IPS DF 6.9 (cell line): ENCODE measurements around the gene FANCD2.
"Not testable (repeated sequence)": the region's sequence is repeated elsewhere in the genome, so short reads cannot be mapped to it uniquely, and the experiment has no call there.

Source experiments
- DNase-seq: peaks from one replicate; pipeline ENCODE4 v3.0.0-alpha.2; 2013; ENCODE audit warnings: low read depth, low spot score
- H3K27ac ChIP-seq: one replicate; pipeline ENCODE4 v1.5.1; 2013; ENCODE audit warnings: low read length, control low read depth
- H3K27me3 ChIP-seq: 2 replicates; pipeline ENCODE4 v1.6.1; 2013; ENCODE audit warnings: mild to moderate bottlenecking, low read length; ENCODE audit not compliant: control insufficient read depth, insufficient read depth
- H3K36me3 ChIP-seq: 2 replicates; pipeline ENCODE4 v1.6.1; 2013; ENCODE audit warnings: low read length; ENCODE audit not compliant: control insufficient read depth, insufficient read depth
- H3K4me1 ChIP-seq: 2 replicates; pipeline ENCODE4 v1.6.1; 2013; ENCODE audit warnings: low read length; ENCODE audit not compliant: control insufficient read depth, insufficient read depth
- H3K4me3 ChIP-seq: 2 replicates; pipeline ENCODE4 v1.5.1; 2013; ENCODE audit warnings: mild to moderate bottlenecking, low read length
- H3K9me3 ChIP-seq: 2 replicates; pipeline ENCODE4 v1.6.1; 2013; ENCODE audit warnings: low read length, inconsistent platforms; ENCODE audit not compliant: control insufficient read depth, insufficient read depth
- WGBS: extraction: QIAGEN DNeasy Blood & Tissue Kit; methylation state at CpG from one replicate; pipeline ENCODE4 v1.1.7; 2013; ENCODE audit warnings: mixed read lengths, missing lambda C conversion rate; ENCODE audit not compliant: insufficient read length, insufficient coverage; 5-methylcytosine and 5-hydroxymethylcytosine counted together

Gene FANCD2

DNA sequence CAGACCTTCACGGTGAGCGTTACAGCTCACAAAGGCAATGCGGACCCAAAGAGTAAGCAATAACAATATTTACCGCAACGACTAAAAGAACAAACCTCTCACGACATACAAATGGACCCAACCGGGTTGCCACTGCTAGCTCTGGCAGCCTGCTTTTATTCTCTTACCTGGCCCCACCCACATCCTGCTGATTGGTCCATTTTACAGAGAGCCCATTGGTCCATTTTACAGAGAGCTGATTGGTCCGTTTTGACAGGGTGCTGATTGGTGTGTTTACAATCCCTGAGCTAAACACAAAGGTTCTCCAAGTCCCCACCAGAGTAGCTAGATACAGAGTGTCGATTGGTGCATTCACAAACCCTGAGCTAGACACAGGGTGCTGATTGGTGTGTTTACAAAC lies 109.6 kb downstream of the FANCD2 start:
- H3K27ac ChIP-seq, H3K27me3 ChIP-seq, H3K36me3 ChIP-seq, H3K4me1 ChIP-seq, H3K9me3 ChIP-seq, DNase-seq, H3K4me3 ChIP-seq: not testable (repeated sequence)
- no CpG with 5 or more reads among the region's 9 CpGs for WGBS

- H3K4me3 ChIP-seq = no peak overlapping the region
- DNase-seq = no peak
- H3K27me3 ChIP-seq = no peaks in the 10 kb centered on the region
- no peak overlapping the region for H3K27ac ChIP-seq
- WGBS = no CpG with 5 or more reads among the region's 25 CpGs
- H3K9me3 ChIP-seq = no peaks in the 10 kb centered on the region
- no peaks in the 10 kb centered on the region for H3K4me1 ChIP-seq
- no peaks in the 10 kb centered on the region for H3K36me3 ChIP-seq
These were observed 110.3 kb downstream of the FANCD2 start for GRCh38 chr3:10136426-10137005.

GRCh38 chr3:10137178-10137577 lies 110.9 kb downstream of the FANCD2 start:
- Histone ChIP-seq H3K27me3 (no peaks in the 10 kb centered on the region), H3K9me3 (no peaks in the 10 kb centered on the region), H3K27ac (no peak overlapping the region), H3K4me1 (peaks cover 2% of the 10 kb centered on the region; the same call in 1 of the 2 replicates), H3K36me3 (no peaks in the 10 kb centered on the region), H3K4me3 (no peak overlapping the region)
- DNase-seq = no peak
- no CpG with 5 or more reads among the region's 4 CpGs for WGBS

DNA sequence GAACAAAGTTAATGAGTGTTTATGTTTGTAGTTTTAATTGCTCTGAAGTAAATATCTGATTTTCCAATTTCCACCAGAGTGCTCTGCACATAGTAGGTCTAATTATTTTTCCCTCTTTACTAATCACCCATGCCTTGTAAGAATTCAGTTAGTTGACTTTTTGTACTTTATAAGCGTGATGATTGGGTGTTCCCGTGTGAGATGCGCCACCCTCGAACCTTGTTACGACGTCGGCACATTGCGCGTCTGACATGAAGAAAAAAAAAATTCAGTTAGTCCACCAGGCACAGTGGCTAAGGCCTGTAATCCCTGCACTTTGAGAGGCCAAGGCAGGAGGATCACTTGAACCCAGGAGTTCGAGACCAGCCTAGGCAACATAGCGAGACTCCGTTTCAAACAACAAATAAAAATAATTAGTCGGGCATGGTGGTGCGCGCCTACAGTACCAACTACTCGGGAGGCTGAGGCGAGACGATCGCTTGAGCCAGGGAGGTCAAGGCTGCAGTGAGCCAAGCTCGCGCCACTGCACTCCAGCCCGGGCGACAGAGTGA lies 114.8 kb downstream of the FANCD2 start:
- Histone ChIP-seq H3K9me3 (no peaks in the 10 kb centered on the region), H3K27ac (no peak overlapping the region), H3K4me1 (peaks cover 2% of the 10 kb centered on the region; the same call in 1 of the 2 replicates), H3K4me3 (no peak overlapping the region), H3K27me3 (no peaks in the 10 kb centered on the region), H3K36me3 (no peaks in the 10 kb centered on the region)
- no peak for DNase-seq
- no CpG with 5 or more reads among the region's 23 CpGs for WGBS

DNA sequence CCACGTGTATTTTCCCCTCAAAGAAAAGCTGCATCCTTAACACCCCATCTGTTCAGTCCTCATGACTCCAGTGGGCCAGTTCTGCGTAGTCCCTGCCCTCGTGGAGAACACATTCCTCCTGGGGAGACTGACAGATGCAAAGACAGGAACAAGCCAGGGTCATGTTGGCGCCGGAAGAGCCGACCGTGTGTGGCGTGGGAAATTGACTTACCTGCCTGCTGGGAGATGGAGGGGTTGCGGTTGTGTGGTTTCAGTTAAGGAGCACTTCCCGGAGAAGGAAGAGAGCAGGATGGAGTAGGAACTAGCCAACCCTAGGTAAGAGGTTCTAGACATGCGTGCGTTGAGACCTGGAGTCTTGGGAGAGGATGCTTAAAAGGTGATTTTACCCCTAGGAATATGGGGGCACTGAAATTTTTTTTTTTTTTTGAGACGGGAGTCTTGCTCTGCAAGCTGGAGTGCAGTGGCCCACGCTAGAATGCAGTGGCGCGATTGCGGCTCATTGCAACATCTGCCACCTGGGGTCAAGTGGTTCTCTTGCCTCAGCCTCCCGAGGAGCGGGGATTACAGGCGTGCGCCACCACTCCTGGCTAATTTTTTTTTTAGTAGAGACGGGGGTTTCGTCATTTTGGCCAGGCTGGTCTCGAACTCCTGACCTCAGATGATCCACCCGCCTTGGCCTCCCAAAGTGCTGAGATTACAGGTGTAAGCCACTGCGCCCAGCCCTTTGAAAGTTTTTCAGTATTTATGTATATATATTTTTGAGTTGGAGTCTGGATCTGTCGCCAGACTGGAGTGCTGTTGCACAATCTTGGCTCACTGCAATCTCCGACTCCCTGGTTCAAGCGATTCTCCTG lies 116.7 kb downstream of the FANCD2 start:
- WGBS = no CpG with 5 or more reads among the region's 29 CpGs
- DNase-seq = no peak
- H3K27me3 ChIP-seq = no peaks in the 10 kb centered on the region
- H3K36me3 ChIP-seq = no peaks in the 10 kb centered on the region
- no peaks in the 10 kb centered on the region for H3K9me3 ChIP-seq
- H3K27ac ChIP-seq = no peak overlapping the region
- H3K4me3 ChIP-seq = peak overlapping the region; percentile 4; the same call in 1 of the 2 replicates
- peaks cover 2% of the 10 kb centered on the region; the same call in 1 of the 2 replicates for H3K4me1 ChIP-seq

DNA sequence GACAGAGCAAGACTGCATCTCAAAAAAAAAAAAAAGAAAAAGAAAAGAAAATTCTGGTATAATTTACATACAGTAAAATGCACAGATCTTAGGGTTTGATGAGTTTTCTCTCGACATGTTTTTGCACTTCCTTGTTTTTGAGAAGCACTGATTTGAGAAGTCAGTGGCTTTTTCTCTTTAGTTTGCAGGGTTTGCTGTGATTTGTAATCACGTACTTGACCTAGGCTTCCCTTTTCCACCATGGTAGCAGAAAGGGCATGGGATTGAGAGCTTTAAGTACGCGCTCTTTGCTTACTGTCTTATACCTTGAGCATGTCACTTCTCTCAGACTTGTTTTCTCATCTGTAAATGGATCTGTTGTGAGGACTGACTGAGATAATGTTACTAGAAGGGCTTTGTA lies 119.4 kb downstream of the FANCD2 start:
- Histone ChIP-seq H3K4me1 (peaks cover 2% of the 10 kb centered on the region; the same call in 1 of the 2 replicates), H3K27ac (no peak overlapping the region), H3K27me3 (no peaks in the 10 kb centered on the region), H3K9me3 (no peaks in the 10 kb centered on the region), H3K36me3 (peaks cover 12% of the 10 kb centered on the region; the same call in 1 of the 2 replicates), H3K4me3 (no peak overlapping the region)
- WGBS = no CpG with 5 or more reads among the region's 4 CpGs
- no peak for DNase-seq

GRCh38 chr3:10149226-10149625 lies 123.0 kb downstream of the FANCD2 start:
- DNase-seq = no peak
- no peak overlapping the region for H3K27ac ChIP-seq

GRCh38 chr3:10150987-10151386 lies 124.8 kb downstream of the FANCD2 start:
- Histone ChIP-seq H3K27ac (no peak overlapping the region), H3K27me3 (no peaks in the 10 kb centered on the region), H3K4me3 (no peak overlapping the region), H3K36me3 (peaks cover 12% of the 10 kb centered on the region; the same call in 1 of the 2 replicates), H3K4me1 (no peaks in the 10 kb centered on the region), H3K9me3 (no peaks in the 10 kb centered on the region)
- WGBS = no CpG with 5 or more reads among the region's 6 CpGs
- no peak for DNase-seq

More at GRCh38 chr3:10149226-10149625, 123.0 kb downstream of the FANCD2 start:
- H3K27me3 ChIP-seq = no peaks in the 10 kb centered on the region
- peaks cover 12% of the 10 kb centered on the region; the same call in 1 of the 2 replicates for H3K36me3 ChIP-seq
- WGBS = no CpG with 5 or more reads among the region's 8 CpGs
- H3K4me3 ChIP-seq = no peak overlapping the region
- H3K9me3 ChIP-seq = no peaks in the 10 kb centered on the region
- H3K4me1 ChIP-seq = no peaks in the 10 kb centered on the region
